Stimulated activated naive CD8-positive, alpha-beta T cell treated with anti-CD3 and anti-CD28 coated beads, Interleukin-15, Interleukin-2, amounts not matched to agents 100 ng/mL and 50 ng/mL, for 24 hours (primary cell): ENCODE measurements around the gene GPR180.

Experiments used
- H3K27ac Mint-ChIP-seq: one replicate; pipeline ENCODE4 v1.8.0; 2021; ENCODE audit warnings: mild to moderate bottlenecking, mixed read lengths
- H3K27me3 Mint-ChIP-seq: one replicate; pipeline ENCODE4 v1.8.0; 2021; ENCODE audit warnings: mixed read lengths
- H3K36me3 Mint-ChIP-seq: one replicate; pipeline ENCODE4 v1.8.0; 2021; ENCODE audit warnings: low read depth, mixed read lengths
- H3K4me1 Mint-ChIP-seq: one replicate; pipeline ENCODE4 v1.8.0; 2021; ENCODE audit warnings: low read depth, mixed read lengths
- H3K4me3 Mint-ChIP-seq: one replicate; pipeline ENCODE4 v1.8.0; 2021; ENCODE audit warnings: mild to moderate bottlenecking, mixed read lengths
- H3K9me3 Mint-ChIP-seq: one replicate; pipeline ENCODE4 v1.8.0; 2021; ENCODE audit warnings: mixed read lengths

Gene GPR180

DNA sequence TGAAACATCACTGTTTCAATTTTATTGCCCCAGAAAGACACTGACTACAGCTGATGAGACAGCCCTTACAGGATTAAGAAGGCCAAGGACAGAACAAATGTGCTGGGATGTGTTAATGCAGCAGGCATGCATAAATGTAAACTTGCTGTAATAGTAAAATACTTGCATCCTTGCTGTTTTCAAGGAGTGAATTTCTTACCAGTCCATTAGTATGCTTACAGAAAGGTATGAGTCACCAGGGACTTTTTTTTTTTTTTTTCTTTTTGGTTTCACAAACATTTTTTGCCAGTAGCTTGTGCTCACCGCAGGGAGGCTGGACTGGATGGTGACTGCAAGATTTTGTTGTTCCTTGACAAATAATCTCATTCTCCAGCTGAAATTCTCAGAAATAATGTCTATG is 55.1 kb downstream of the GPR180 start:
- H3K27ac Mint-ChIP-seq, result no peak overlapping the region
- peaks cover 26% of the 10 kb centered on the region for H3K27me3 Mint-ChIP-seq
- H3K4me3 Mint-ChIP-seq, result no peak overlapping the region
- peaks cover 17% of the 10 kb centered on the region for H3K4me1 Mint-ChIP-seq
- no peaks in the 10 kb centered on the region for H3K36me3 Mint-ChIP-seq
- no peaks in the 10 kb centered on the region for H3K9me3 Mint-ChIP-seq

DNA sequence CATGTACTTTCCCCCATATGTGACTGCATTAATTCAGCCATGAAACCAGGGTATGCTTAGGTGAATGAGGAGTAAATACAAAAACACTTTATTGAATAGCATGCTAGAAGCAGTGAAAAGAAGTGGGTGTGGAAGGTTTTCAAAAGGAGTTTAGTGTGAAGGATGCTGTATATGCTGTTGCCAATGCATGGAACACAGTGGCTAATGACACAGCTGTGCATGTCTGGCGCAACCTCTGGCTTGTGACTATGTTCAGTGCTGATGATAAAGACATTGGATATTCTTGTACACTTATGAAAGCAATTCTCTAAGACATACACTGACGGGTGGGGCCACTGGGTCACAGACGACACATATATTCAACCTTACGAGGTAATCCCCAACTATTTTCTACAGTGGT is 55.5 kb downstream of the GPR180 start:
- no peaks in the 10 kb centered on the region for H3K36me3 Mint-ChIP-seq
- no peak overlapping the region for H3K27ac Mint-ChIP-seq
- no peaks in the 10 kb centered on the region for H3K9me3 Mint-ChIP-seq
- peaks cover 20% of the 10 kb centered on the region for H3K4me1 Mint-ChIP-seq
- H3K27me3 Mint-ChIP-seq, result peaks cover 30% of the 10 kb centered on the region
- no peak overlapping the region for H3K4me3 Mint-ChIP-seq

DNA sequence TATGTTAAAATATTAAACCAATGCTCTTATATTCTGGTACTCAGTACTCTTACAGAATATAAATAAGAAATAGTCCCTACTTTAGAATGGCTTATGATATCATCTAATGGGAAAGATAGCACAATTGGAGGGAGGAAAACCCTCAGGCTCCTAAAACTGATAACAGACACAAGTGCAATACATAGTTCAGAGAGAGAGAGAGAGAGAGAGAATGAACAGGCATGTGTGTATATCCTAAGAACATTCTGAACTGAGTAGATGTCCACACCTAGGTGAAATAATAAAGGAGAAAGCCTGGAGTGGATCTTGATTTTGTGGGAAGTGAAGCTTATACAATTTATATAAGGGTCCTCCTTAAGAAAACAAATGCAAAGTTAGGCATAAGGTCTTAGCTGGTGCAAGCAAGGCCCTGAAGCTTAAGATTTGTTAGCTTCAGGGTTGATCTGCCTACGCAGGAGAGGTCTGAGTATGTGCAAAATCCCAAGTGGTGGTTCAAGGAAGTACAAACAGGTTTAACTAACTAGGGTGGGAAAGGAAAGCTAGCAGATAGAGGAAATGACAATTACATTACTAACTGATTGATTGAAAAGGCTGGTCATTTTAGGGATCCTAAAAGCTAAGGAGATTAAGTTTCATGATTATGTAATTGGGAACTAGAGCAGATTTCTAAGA is 57.4 kb downstream of the GPR180 start:
- Mint-ChIP-seq H3K27ac (no peak overlapping the region), H3K4me3 (no peak overlapping the region), H3K9me3 (no peaks in the 10 kb centered on the region), H3K36me3 (no peaks in the 10 kb centered on the region), H3K4me1 (peaks cover 32% of the 10 kb centered on the region), H3K27me3 (peaks cover 39% of the 10 kb centered on the region)

DNA sequence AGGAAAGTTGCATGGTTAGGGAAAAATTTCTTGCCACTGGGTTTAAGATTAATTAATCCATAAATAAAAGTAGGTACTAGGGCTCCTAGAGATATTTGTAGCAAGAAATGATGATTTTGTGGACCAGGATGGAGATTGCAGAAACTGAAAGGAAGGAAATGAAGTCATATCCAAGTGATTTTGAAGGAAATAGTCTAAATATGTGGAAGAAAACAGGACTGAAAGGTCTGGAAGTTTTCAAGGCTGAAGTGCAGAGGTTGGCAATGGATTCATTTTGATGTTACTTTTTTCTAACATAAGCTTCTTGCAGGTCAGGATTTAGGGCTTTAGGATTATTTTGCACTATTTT is 57.9 kb downstream of the GPR180 start:
- Mint-ChIP-seq H3K4me3 (no peak overlapping the region), H3K27ac (no peak overlapping the region), H3K27me3 (peaks cover 40% of the 10 kb centered on the region), H3K4me1 (peaks cover 32% of the 10 kb centered on the region), H3K9me3 (no peaks in the 10 kb centered on the region), H3K36me3 (no peaks in the 10 kb centered on the region)

DNA sequence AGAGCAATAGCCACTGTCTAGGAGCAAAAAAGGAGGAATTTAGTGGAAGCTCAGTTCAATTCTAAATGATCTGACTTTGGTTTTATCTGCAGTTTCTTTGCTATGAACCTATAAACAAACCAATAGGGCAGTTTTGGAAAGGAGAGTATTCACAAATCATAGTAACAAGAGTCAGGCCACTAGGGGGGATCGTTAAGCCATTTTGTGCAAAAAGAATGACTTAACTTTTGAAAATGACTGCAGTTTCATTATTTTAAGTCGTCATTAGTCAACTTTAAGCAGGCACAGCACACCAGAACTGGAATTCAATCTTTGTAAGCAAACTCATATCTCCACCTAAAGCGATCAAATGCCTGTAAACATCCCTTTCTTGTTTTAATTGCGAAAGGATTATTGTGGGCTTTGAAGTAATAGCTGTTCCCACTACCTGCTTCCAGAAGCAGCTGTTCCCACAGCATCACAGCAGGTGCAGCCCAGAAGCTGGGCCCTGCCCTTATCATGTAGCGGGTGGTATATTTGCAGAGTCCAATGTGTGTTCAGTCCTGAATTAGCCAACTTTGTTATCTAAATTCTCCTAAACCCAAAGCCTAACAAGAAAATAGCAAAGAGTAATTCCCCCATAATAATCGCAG is 59.2 kb downstream of the GPR180 start:
- H3K36me3 Mint-ChIP-seq, result no peaks in the 10 kb centered on the region
- H3K27ac Mint-ChIP-seq, result no peak overlapping the region
- peaks cover 28% of the 10 kb centered on the region for H3K4me1 Mint-ChIP-seq
- no peaks in the 10 kb centered on the region for H3K9me3 Mint-ChIP-seq
- peaks cover 51% of the 10 kb centered on the region for H3K27me3 Mint-ChIP-seq
- no peak overlapping the region for H3K4me3 Mint-ChIP-seq

DNA sequence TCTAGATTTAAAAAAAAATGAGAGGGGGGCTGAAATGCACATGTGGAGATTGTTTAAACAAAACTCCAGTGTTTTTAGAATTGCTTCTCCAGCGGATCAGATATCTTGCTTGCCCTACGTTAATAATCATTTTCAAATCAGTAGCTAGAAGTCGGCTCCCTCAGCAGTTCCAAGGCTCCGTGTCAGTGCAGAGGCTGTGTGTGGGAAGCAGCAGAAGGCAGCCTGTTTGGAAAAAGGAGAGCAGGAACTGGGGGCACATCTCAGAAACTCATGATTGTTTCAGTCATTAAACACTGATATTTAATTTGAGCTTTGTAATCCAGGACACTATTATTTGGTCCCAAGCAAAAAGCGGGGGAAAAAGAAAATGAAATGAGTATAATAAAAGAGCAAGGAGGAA is 59.7 kb downstream of the GPR180 start:
- peaks cover 24% of the 10 kb centered on the region for H3K4me1 Mint-ChIP-seq
- peaks cover under 1% of the 10 kb centered on the region for H3K36me3 Mint-ChIP-seq
- peaks cover 51% of the 10 kb centered on the region for H3K27me3 Mint-ChIP-seq
- H3K9me3 Mint-ChIP-seq, result no peaks in the 10 kb centered on the region
- no peak overlapping the region for H3K27ac Mint-ChIP-seq
- no peak overlapping the region for H3K4me3 Mint-ChIP-seq

DNA sequence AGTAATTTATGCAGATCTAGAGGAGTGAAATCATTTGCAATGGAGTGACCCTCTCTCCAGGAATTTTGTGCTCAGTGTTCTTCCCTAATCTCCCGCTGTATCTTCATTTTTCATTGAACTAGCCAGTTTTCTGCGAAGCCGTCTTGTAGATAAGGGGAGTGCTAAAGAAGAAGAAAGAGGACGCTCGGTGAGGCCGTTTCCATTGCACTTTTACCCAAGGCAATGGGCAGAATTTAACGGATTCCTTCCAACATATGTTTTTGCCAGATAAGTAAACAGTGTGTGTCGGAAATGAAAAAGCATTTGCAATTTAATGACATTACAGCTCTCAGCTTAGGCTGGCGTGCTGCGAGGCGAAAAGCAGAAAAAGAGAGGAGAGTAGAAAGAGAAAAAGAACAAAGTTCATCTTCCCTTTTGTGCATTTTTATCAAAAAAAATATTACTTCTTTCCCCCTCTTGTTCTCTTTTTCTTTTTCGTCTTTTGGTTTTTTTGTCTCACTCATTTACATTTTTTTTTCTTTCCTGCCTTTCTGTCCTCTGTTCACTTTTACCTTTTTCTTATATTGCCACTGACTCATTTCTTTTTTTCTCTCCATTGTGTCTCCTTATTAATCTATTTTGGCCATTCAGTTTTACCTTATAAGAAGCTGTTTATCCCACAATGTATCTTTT is 60.8 kb downstream of the GPR180 start:
- Mint-ChIP-seq H3K4me3 (peak overlapping the region; percentile 24), H3K27ac (no peak overlapping the region), H3K9me3 (peaks cover 9% of the 10 kb centered on the region), H3K4me1 (peaks cover 27% of the 10 kb centered on the region), H3K36me3 (peaks cover 11% of the 10 kb centered on the region), H3K27me3 (peaks cover 51% of the 10 kb centered on the region)

DNA sequence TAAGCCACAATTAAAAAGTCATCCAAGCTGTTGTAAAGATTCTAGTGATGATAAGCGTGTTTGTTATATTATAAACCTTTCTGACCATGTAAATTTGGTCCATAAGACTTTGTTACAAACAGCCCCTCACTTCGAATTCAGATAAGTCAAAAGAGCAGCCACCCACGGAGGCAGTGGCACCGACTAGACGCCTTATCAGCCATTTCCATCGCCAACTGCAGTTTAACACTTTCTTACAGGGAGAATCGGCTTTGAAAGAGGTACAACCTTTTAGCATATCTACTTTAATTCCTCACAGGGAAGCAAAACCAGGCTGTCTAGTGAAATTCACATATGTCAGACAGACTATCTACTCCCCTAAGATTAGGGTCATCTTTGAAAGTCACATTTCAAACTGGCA is 63.2 kb downstream of the GPR180 start:
- peaks cover 19% of the 10 kb centered on the region for H3K36me3 Mint-ChIP-seq
- peaks cover 47% of the 10 kb centered on the region for H3K27me3 Mint-ChIP-seq
- peaks cover 41% of the 10 kb centered on the region for H3K4me1 Mint-ChIP-seq
- no peak overlapping the region for H3K4me3 Mint-ChIP-seq
- H3K9me3 Mint-ChIP-seq, result peaks cover 14% of the 10 kb centered on the region
- H3K27ac Mint-ChIP-seq, result no peak overlapping the region

DNA sequence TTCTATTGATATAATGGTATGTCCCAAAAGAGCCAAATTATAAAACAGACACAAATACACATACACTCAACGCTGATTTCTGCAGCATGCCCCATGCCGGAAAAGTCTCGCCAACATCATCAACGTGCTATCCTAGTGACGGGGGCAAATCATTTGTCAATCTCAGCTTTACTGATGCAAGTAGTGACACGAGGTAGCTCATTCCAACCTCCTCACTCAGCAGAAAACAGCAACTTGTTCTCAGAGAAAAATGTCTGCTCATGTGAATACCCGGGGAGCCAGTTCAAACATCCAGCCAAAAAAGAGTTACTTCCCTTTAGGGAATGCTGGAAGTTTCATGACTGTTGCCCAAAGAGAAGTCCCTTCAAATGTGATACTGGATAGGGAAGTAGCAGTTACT is 64.4 kb downstream of the GPR180 start:
- H3K4me3 Mint-ChIP-seq, result no peak overlapping the region
- H3K36me3 Mint-ChIP-seq, result peaks cover 19% of the 10 kb centered on the region
- no peak overlapping the region for H3K27ac Mint-ChIP-seq
- H3K9me3 Mint-ChIP-seq, result peaks cover 14% of the 10 kb centered on the region
- H3K4me1 Mint-ChIP-seq, result peaks cover 41% of the 10 kb centered on the region
- H3K27me3 Mint-ChIP-seq, result peaks cover 41% of the 10 kb centered on the region

DNA sequence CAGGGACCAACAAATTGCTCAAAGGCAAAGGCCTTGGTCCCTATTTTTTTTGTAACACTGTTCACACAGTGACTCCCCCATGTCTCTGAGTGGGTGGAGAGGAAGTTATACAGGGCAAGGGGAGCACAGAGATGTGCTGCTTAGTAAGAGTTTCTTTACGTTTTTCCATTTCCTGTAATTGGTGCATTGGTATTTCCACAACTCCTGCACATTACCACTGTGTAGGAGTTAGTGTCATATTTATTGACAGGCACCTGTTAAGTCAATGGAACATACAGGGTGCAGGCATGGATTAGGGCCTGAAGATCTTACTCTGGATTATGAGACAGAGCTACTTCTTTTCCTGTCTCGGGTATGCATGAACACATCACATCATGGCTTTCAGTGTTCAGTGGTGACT is 65.5 kb downstream of the GPR180 start:
- peak overlapping the region; percentile 56 for H3K4me3 Mint-ChIP-seq
- peaks cover 14% of the 10 kb centered on the region for H3K9me3 Mint-ChIP-seq
- peaks cover 19% of the 10 kb centered on the region for H3K36me3 Mint-ChIP-seq
- H3K27ac Mint-ChIP-seq, result peak overlapping the region; percentile 91
- peaks cover 35% of the 10 kb centered on the region for H3K27me3 Mint-ChIP-seq
- H3K4me1 Mint-ChIP-seq, result peaks cover 37% of the 10 kb centered on the region

DNA sequence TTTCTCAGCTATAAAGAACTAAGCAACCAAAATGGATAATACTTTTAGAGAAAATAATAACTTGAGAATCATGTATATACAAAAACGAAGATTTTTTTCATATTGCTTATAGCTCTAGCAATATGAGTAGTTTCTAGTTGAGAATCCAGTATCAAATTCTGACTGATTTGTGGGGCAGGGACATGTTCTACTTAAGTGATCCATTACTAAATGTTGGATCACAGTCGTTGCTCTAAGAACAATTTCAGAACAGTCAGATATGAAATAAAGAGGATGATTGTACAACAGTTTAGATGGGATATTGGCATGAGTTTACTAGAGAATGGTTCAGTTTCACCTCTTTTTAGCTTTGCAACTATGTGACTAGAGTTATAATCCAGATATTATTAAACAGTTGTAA is 70.7 kb downstream of the GPR180 start:
- H3K9me3 Mint-ChIP-seq, result peaks cover 5% of the 10 kb centered on the region

DNA sequence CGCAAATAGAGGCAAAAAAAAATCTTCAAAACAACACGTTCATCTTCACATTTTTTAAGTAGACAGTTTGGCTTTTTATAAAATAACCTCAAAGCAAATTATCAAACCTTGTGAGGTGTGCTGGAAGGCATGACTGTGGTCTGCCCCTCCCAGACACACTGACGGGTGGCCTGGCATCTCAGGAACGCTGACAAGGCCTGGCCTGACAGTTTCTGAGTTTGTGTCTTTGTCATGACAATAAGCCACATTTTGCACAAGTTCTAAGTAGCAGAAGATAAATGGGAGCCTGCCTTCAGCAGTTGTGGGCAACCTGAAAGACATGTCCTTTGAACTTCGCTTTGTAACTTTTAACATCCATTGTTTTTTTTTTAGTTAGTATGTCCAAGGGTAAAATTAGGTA is 72.2 kb downstream of the GPR180 start:
- Mint-ChIP-seq H3K4me3 (no peak overlapping the region), H3K27ac (no peak overlapping the region), H3K36me3 (no peaks in the 10 kb centered on the region), H3K27me3 (peaks cover 30% of the 10 kb centered on the region), H3K9me3 (no peaks in the 10 kb centered on the region), H3K4me1 (no peaks in the 10 kb centered on the region)

More for the DNA sequence above, 70.7 kb downstream of the GPR180 start:
- no peak overlapping the region for H3K27ac Mint-ChIP-seq
- no peak overlapping the region for H3K4me3 Mint-ChIP-seq
- peaks cover 9% of the 10 kb centered on the region for H3K36me3 Mint-ChIP-seq
- peaks cover 14% of the 10 kb centered on the region for H3K4me1 Mint-ChIP-seq
- H3K27me3 Mint-ChIP-seq, result peaks cover 22% of the 10 kb centered on the region

DNA sequence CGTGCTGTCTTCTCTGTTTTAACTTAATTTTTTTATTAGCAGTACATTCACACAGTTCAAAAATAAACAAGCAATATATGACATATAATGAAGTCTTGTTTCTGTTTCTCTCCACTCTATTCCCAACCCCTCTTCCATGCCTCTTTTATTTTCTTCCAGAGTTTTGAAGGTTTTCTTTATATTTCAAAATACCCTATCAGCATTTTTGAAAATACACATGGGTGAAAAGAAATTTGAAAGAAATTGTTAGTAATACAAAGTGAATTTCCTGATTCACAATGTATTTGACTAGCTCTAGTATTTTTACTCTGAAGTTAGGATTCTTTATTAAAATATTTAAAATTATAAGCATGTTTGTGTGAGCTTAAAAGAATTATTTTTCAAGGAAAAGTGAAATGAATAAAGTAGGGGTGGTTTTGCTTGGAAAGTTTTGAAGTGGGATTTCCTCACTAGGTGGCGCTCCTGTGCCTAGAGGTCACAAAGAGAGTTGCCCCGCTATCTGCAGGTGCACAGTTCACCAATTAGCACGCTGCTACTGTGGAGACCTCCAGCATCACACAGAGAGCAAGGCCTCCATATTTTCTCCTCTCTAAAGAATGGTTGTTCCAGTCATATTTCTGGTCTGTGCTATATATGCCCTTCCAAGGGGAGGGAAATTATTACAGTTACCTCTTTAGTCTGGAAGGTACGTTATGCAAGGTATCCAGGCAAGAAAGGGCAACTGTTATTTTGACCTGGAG is 73.1 kb downstream of the GPR180 start:
- H3K27ac Mint-ChIP-seq, result no peak overlapping the region
- H3K9me3 Mint-ChIP-seq, result no peaks in the 10 kb centered on the region
- no peaks in the 10 kb centered on the region for H3K4me1 Mint-ChIP-seq
- no peak overlapping the region for H3K4me3 Mint-ChIP-seq
- no peaks in the 10 kb centered on the region for H3K36me3 Mint-ChIP-seq
- H3K27me3 Mint-ChIP-seq, result peaks cover 38% of the 10 kb centered on the region

DNA sequence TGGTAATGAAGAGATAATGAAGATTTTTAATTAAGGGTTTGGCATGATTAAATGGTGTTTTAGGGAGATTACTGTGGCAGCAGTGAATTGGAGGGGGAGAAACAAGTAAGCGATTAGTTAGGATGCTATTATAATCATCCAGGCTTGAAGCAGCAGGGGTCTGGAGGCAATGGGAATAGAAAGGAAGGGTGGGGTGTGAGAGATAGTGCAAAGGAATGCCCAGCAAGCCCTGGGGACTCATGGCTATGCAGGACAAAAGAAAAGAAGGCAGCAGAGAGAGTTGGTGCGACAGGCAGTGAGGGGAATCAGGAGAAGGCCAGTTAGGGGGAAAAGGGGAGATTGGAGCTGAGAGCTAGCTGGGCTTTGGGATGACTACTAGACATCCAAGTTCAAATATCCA is 76.1 kb downstream of the GPR180 start:
- Mint-ChIP-seq H3K27me3 (peaks cover 43% of the 10 kb centered on the region), H3K36me3 (no peaks in the 10 kb centered on the region), H3K27ac (no peak overlapping the region), H3K4me3 (no peak overlapping the region), H3K9me3 (no peaks in the 10 kb centered on the region), H3K4me1 (no peaks in the 10 kb centered on the region)

DNA sequence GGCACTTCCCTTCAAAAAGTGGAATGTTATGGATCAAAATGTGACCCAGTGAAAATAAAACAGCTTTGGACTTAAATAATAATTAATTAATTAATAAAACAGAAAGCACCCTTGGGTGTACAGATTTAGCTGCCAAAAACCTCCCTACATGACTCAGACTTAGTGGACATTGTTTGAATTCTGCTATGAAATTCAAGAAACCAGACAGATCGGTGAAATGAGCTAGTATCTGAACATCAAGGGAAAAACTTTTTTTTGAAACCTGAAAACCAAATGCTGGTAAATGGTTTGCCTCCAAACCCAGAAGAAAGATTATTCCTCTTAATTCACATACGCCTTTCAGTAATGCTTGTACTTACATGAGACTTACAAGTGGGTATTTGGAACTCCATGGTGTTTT is 77.2 kb downstream of the GPR180 start:
- no peaks in the 10 kb centered on the region for H3K9me3 Mint-ChIP-seq
- no peaks in the 10 kb centered on the region for H3K4me1 Mint-ChIP-seq
- H3K27ac Mint-ChIP-seq, result no peak overlapping the region
- H3K27me3 Mint-ChIP-seq, result peaks cover 51% of the 10 kb centered on the region
- H3K4me3 Mint-ChIP-seq, result no peak overlapping the region
- H3K36me3 Mint-ChIP-seq, result no peaks in the 10 kb centered on the region
